ENCODE results near the gene CRACDL.
A peak's percentile ranks its signal among the peaks of the same experiment; 100 is the strongest.

Gene CRACDL

GRCh38 chr2:98859323-98859722 is 76.7 kb downstream of the CRACDL start:
- DNase-seq (ENCODE audit: low read depth, low spot score) = no peak

DNA sequence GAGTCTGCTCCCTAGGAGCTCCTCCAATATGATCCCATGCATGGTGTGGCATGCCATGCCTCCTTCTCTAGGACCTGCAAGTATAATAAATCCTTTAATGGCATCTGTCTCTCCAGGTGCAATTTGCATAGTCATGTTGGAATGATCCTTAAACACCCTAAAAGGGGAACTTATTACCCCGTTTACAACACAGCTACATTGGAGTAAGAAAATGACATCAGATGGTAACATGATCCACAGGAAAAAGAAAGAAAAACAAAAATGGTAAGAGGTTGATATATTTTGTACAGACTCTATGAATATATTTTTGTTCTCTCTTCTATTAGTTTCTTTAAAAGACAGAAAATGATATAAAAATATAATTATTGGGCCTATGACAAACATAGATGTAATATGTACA is 79.0 kb downstream of the CRACDL start:
- DNase-seq (ENCODE audit: low read depth, low spot score) = no peak

DNA sequence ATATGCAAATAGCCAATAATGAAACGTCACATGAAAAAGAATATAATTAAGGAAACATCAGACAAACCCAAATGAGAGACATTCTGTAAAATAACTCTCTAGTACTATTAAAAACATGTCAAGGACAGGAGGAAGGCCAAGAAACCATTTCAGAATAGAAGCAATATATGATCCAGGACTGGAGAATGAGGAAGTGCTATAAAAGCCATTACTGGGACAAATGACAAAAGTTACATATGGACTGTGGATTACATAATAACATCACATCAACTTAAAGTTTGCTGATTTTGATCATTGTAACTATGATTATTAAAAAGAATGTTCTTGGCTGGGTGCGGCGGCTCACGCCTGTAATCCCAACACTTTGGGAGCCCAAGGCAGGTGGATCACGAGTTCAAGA is 81.3 kb downstream of the CRACDL start:
- DNase-seq (ENCODE audit: low read depth, low spot score) = no peak

DNA sequence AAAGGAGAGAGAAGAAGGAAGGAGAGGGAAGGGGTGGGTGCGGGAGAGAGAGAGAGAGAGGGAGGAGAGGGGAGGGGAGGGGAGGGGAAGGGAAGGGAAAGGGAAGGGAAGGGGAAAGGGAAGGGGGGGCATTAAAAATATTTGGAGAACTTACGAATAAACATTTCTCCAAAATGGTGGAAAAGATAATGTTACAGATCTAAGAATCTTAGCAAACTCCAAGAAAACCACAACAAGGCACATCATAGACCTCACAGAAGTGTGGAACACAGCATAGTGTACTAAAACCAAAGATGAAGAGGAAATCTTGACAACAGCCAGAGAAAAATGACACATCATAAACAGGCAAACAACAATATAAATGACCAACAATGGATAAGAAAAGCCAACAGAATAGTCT is 83.1 kb downstream of the CRACDL start:
- no peak for DNase-seq (ENCODE audit: low read depth, low spot score)

GRCh38 chr2:98850074-98850473 is 86.0 kb downstream of the CRACDL start:
- no peak for DNase-seq (ENCODE audit: low read depth, low spot score)

DNA sequence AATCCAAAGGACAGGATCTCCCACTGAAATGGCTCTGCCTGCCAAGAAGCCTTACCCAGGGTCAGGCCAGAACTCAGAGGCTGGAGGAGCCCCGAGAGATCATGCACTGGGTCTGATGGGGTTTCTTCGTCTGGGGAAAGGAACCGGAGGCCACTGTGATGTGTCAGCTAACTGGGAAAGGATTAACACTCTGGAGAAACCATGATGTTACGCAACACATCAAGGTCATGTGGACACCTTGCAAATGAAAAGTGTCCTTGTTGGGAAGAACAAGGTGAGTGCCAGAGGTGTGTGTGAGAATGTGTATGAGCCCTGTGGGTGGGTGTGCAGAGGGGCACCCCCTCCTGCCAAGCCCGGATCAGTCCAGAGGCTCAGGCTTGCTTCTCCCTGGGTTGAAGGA is 86.9 kb downstream of the CRACDL start:
- no peak for DNase-seq (ENCODE audit: low read depth, low spot score)

DNA sequence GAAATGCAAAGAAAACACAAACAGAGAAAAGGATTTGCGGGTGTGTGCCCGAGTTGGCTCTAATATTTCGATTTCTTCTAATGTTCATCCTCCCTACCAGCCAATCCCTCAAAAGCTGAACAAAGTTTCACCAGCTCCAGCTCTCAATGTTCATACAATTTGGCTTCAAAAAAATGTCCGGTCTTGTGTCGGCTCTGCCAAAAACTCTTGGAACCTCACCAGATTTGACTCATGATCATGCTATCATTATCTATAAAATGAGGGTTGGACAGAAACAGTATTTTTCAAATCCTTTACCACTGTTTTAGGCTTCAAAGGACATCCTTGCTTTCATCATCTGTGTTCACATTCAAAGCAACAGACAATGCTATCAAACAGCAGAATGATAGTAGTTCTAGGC is 88.2 kb downstream of the CRACDL start:
- DNase-seq (ENCODE audit: low read depth, low spot score) = no peak

- no peak for DNase-seq (ENCODE audit: low read depth, low spot score)
Observed at GRCh38 chr2:98846041-98846440, 90.0 kb downstream of the CRACDL start.

GRCh38 chr2:98842136-98842535 is 93.9 kb downstream of the CRACDL start:
- DNase-seq (ENCODE audit: low read depth, low spot score) = no peak

- DNase-seq (ENCODE audit: low read depth, low spot score) = peak; percentile 10
Observed at GRCh38 chr2:98839292-98839691, 96.7 kb downstream of the CRACDL start.

- no peak for DNase-seq (ENCODE audit: low read depth, low spot score)
Observed at GRCh38 chr2:98835831-98836385, 100.1 kb downstream of the CRACDL start.

DNA sequence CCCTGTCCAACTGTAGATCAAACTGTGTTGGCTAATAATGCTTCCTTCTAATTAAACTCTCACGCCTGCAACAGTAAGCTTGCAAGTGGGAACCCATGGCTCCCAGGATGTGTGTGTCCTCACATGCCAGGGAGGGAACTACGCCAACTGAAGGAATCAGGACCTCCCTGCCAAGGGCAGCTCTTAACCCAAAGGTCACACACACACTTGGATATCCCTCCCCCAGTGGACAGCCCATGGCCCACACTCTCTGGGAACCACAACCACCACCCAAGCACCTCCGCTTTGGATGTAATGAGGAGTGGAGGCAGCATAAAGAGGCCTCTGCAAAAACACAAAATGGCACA is 102.1 kb downstream of the CRACDL start:
- DNase-seq (ENCODE audit: low read depth, low spot score) = no peak

GRCh38 chr2:98833172-98833916 is 102.7 kb downstream of the CRACDL start:
- DNase-seq (ENCODE audit: low read depth, low spot score) = no peak

DNA sequence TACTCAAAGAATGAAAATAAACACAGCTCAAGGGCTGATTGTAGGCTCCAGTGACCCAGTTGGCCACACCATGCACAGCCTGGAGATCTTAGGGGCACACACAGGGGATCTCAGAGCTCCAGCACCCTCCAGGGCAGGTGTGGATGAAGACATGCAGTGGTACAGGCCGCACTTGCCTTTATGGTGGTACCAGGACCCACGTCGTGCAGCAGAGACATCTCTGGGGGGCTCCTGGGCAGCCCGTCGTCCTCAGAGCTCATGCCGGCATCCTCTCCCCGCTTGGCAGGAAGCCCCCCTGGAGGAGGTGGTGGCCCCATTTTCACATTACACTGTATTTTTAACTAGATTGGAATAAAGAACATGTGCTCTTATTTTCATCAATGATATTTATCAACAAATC is 103.9 kb downstream of the CRACDL start:
- DNase-seq (ENCODE audit: low read depth, low spot score) = no peak

- no peak for DNase-seq (ENCODE audit: low read depth, low spot score)
Observed at GRCh38 chr2:98830571-98831145, 105.4 kb downstream of the CRACDL start.

DNA sequence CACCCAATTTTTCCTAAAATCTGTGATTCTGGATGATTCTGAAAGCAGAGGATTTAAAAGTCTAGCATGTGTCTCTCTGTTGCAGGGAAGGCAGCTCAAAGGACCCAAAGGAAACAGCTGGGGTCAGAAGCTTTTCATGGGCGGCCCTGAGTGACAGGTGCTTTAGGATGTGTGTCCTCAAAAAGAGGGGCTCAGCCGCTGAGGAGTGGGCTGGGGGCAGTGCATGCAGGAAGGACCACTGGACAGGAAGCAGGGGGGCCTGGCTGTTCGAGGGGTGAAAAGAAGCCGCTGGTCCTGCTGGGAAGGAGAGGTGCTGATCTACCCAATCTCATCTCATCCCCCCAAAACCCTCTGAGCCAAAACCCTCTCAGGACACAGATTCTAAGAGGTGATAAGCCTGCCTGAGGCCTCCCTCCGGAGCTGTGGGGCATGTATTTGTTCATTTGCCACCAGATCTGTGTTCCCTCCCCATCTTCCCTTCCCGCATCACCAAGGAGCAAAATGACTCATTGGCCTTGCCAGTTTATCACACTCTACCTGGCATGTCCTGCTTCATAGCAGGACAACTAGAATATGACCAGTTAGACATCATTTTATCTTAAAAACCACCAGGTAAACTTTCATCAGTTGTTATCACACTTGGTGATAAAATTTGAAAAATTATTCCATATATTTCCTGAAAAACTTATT is 106.3 kb downstream of the CRACDL start:
- DNase-seq (ENCODE audit: low read depth, low spot score) = no peak

DNA sequence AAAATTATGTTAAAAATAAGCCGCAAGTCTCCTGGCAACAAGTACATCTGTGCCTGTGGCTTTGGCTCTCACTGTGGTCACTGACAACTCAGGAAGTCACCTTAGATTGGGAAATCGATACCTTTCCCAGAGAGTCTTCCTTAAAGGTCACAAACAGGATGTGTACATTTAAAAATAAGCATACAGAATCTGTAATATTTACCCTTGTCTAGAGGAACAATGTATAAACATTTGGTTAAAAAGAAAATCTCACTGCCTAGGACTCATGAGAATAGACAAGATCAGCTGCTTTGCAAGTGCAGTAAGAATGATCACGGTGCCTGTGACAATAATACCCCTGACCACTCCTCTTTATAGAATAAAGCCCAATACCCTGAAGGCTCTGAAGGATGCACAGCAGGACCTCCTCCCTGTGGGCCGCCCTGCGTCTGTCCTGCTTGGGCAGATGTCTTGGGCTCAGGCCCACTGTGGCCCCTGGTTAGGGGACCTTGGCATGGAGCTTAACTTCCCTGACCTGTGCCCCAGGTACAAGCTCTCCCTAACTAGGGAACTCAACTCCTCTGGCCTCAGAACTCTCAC is 107.1 kb downstream of the CRACDL start:
- no peak for DNase-seq (ENCODE audit: low read depth, low spot score)

DNA sequence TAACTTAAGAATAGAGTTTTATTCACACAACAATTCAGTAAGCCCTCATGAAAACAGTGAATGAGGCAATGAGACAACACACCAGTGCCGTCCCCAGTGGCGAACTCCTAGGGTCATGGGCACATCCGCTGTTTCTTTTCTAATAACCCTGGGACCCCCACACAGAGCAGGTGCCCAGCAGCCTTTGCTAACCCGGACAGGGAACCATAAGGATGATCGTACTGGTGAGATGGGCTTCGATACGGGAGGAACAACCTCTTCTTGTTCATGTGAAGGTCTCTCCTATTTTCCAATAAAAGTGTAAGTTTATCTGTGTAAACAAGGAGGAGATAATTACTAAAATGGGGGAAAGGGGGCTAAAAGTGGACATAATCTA is 107.7 kb downstream of the CRACDL start:
- DNase-seq (ENCODE audit: low read depth, low spot score) = no peak

GRCh38 chr2:98827625-98828368 is 108.2 kb downstream of the CRACDL start:
- DNase-seq (ENCODE audit: low read depth, low spot score) = no peak

DNA sequence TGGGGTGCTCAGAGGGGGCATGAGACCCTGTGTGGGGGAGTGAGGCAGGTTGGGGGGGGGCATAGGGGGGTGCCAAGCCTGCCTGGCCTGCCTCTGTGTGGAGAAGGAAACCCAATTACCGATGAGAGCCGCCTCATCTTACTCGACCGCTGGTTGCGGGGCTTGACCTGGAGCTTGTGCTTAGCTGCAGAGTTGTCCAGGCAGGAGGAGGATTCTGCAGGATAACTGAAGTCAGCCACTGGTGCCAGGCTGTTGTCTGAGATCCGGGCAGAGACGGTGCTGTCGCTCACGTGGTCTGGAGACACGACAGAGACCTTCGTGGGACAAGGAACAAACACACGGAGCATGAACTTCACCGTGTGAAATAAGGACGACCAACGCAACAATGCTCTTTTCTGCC is 109.2 kb downstream of the CRACDL start:
- no peak for DNase-seq (ENCODE audit: low read depth, low spot score)

- no peak for DNase-seq (ENCODE audit: low read depth, low spot score)
Observed at GRCh38 chr2:98825858-98826257, 110.2 kb downstream of the CRACDL start.

- no peak for DNase-seq (ENCODE audit: low read depth, low spot score)
Observed at GRCh38 chr2:98825404-98825803, 110.6 kb downstream of the CRACDL start.
